HepG2 (cell line): ENCODE results near the gene AKAP1. TPM values are rescaled to one million over a fixed set of nuclear protein-coding genes. Genes with fewer than 3 reads are reported as not detected.

Source experiments
- ATAC-seq: fragments of 200-7000 bp; cut with Tn5 transposase; 3 replicates; pipeline ENCODE4 v1.9.1; 2020; ENCODE audit warnings: mild to moderate bottlenecking, moderate library complexity
- BruUV-seq: library from RNA; stranded (reverse); fragments of 400-500 nt; replicated peaks from 2 replicates; lab custom pipeline; 2021; lab: Mats Ljungman, UMichigan
- CTCF ChIA-PET: fragments of 300-600 bp; formaldehyde crosslinking; extraction: SDS; loops from one replicate; lab custom pipeline; 2021; ENCODE audit warnings: low total read pairs, inconsistent platforms, low intra/inter-chr PET ratio; lab: Yijun Ruan, JAX
- POLR2A ChIA-PET: fragments of 350-600 bp; sonication (Branson Sonifier 250); formaldehyde crosslinking; loops from one replicate; lab custom pipeline; 2020; ENCODE audit warnings: antibody characterized with exemption, inconsistent platforms; lab: Yijun Ruan, JAX
- DNase-seq: peaks from one replicate; pipeline ENCODE4 v3.0.0-alpha.2; 2015; ENCODE audit warnings: low spot score
- FAIRE-seq: peaks from 3 replicates; lab custom pipeline; 2011; peaks lifted over from hg19 to GRCh38; lab: Jason Lieb, UNC
- H2AFZ ChIP-seq: one replicate; pipeline ENCODE4 v1.6.1; 2011; ENCODE audit warnings: low read length, inconsistent platforms
- H3K27ac ChIP-seq: fragments of 300-600 bp; 3 replicates; pipeline ENCODE4 v1.8.0; 2011; ENCODE audit warnings: mixed run types, mild to moderate bottlenecking, mixed read lengths, low read length, inconsistent platforms; ENCODE audit not compliant: insufficient read depth; ENCODE audit errors: extremely low read length
- H3K27me3 ChIP-seq, 2 experiments: fragments of 200-600 bp in 1 of 2; 2 replicates in 1 of 2; 3 replicates in 1 of 2; pipeline versions ENCODE4 v1.6.0 to v1.8.0; 2011; ENCODE audit warnings: low read length in 2 of 2, mild to moderate bottlenecking in 2 of 2, moderate library complexity in 2 of 2, inconsistent platforms in 1 of 2; ENCODE audit not compliant: insufficient read depth in 2 of 2, control insufficient read depth in 1 of 2
- H3K36me3 ChIP-seq, 2 experiments: fragments of 200-600 bp in 1 of 2; replicated peaks in 1 of 2; 2 replicates in 1 of 2; 3 replicates in 1 of 2; pipeline versions ENCODE4 v1.5.1 to v1.8.0; 2011; ENCODE audit warnings: low read length in 2 of 2, inconsistent platforms in 1 of 2; ENCODE audit not compliant: insufficient read depth in 2 of 2, control insufficient read depth in 1 of 2
- H3K4me1 ChIP-seq: 2 replicates; pipeline ENCODE4 v1.5.1; 2012; ENCODE audit warnings: low read length, inconsistent platforms; ENCODE audit not compliant: insufficient read depth
- H3K4me2 ChIP-seq: 2 replicates; pipeline ENCODE4 v1.6.0; 2011; ENCODE audit warnings: low read depth, low read length, inconsistent platforms
- H3K4me3 ChIP-seq, 3 experiments: fragments of 200-600 bp in 1 of 3; sonication (generic), shearing (Covaris generic) in 1 of 3; replicated peaks in 1 of 3; 2 replicates each; pipeline ENCODE4 v1.5.1; 2011 to 2016; ENCODE audit warnings: low read length in 3 of 3, inconsistent platforms in 2 of 3, low read depth in 2 of 3, mild to moderate bottlenecking in 2 of 3, control low read depth in 1 of 3, mixed read lengths in 1 of 3; ENCODE audit not compliant: insufficient read depth in 1 of 3
- H3K79me2 ChIP-seq: one replicate; pipeline ENCODE4 v1.6.1; 2011; ENCODE audit warnings: low read length, inconsistent platforms; ENCODE audit not compliant: insufficient read depth
- H3K9ac ChIP-seq: 2 replicates; pipeline ENCODE4 v1.6.0; 2011; ENCODE audit warnings: mild to moderate bottlenecking, low read depth, low read length, inconsistent platforms; ENCODE audit not compliant: insufficient read depth
- H3K9me3 ChIP-seq: 2 replicates; pipeline ENCODE4 v1.5.1; 2012; ENCODE audit warnings: mild to moderate bottlenecking, low read length
- H4K20me1 ChIP-seq: 2 replicates; pipeline ENCODE4 v1.6.0; 2011; ENCODE audit warnings: inconsistent platforms, mild to moderate bottlenecking, low read length, moderate library complexity; ENCODE audit not compliant: insufficient read depth
- ARID4A ChIP-seq: sonication (generic); formaldehyde crosslinking; IDR thresholded peaks from 2 replicates; pipeline ENCODE4 v1.5.0; 2020; ENCODE audit warnings: mild to moderate bottlenecking, missing genetic modification reagents, borderline replicate concordance
- DZIP1 ChIP-seq: sonication (generic); formaldehyde crosslinking; IDR thresholded peaks from 2 replicates; pipeline ENCODE4 v1.5.0; 2020; ENCODE audit warnings: mild to moderate bottlenecking, missing genetic modification reagents
- FIP1L1 ChIP-seq: fragments of 200-400 bp; formaldehyde crosslinking; IDR thresholded peaks from 2 replicates; pipeline ENCODE4 v1.6.1; 2018; ENCODE audit warnings: low read depth, mild to moderate bottlenecking, low read length, moderate library complexity, borderline replicate concordance; ENCODE audit not compliant: insufficient read depth
- HMGXB4 ChIP-seq, 2 experiments: sonication (generic) in 1 of 2; formaldehyde crosslinking in 1 of 2; IDR thresholded peaks; 2 replicates each; pipeline versions ENCODE4 v1.4.0 to v1.6.1; 2018 to 2020; ENCODE audit warnings: missing genetic modification reagents in 2 of 2, borderline replicate concordance in 1 of 2, low read depth in 1 of 2, mild to moderate bottlenecking in 1 of 2, missing biosample characterization in 1 of 2
- KLF15 ChIP-seq: sonication (generic); formaldehyde crosslinking; IDR thresholded peaks from 2 replicates; pipeline ENCODE4 v1.8.1; 2023; ENCODE audit warnings: borderline replicate concordance, mild to moderate bottlenecking, inconsistent platforms, missing genetic modification reagents, mixed read lengths
- MIER2 ChIP-seq: IDR thresholded peaks from 2 replicates; pipeline ENCODE4 v1.6.1; 2016; ENCODE audit warnings: missing biosample characterization, missing genetic modification reagents
- ONECUT2 ChIP-seq: sonication (generic); formaldehyde crosslinking; IDR thresholded peaks from 2 replicates; pipeline ENCODE4 v1.4.0; 2020; ENCODE audit warnings: missing genetic modification reagents
- SIN3A ChIP-seq: IDR thresholded peaks from 2 replicates; pipeline ENCODE4 v1.6.1; 2011; ENCODE audit warnings: low read depth, mild to moderate bottlenecking, control low read depth, low read length, borderline replicate concordance
- THAP8 ChIP-seq: sonication (generic); formaldehyde crosslinking; IDR thresholded peaks from 2 replicates; pipeline ENCODE4 v1.5.1; 2020; ENCODE audit warnings: missing genetic modification reagents, mild to moderate bottlenecking, borderline replicate concordance
- ZKSCAN5 ChIP-seq: sonication (generic); formaldehyde crosslinking; IDR thresholded peaks from 2 replicates; pipeline ENCODE4 v1.5.1; 2020; ENCODE audit warnings: mild to moderate bottlenecking, missing genetic modification reagents
- ZNF331 ChIP-seq: sonication (generic); formaldehyde crosslinking; IDR thresholded peaks from 2 replicates; pipeline ENCODE4 v1.4.0; 2020; ENCODE audit warnings: missing genetic modification reagents
- ZNF513 ChIP-seq: sonication (generic); formaldehyde crosslinking; conservative IDR thresholded peaks from 2 replicates; pipeline ENCODE4 v1.5.0; 2020; ENCODE audit warnings: missing genetic modification reagents
- ZNF737 ChIP-seq: sonication (generic); formaldehyde crosslinking; IDR thresholded peaks from 2 replicates; pipeline ENCODE4 v1.5.0; 2020; ENCODE audit warnings: missing genetic modification reagents, mild to moderate bottlenecking, borderline replicate concordance
- WGBS: methylation state at CpG from one replicate; pipeline ENCODE4 v1.1.6; 2017; ENCODE audit warnings: low lambda C conversion rate; 5-methylcytosine and 5-hydroxymethylcytosine counted together
- in situ Hi-C: cut with HindIII; loops from 2 replicates; pipeline ENCODE4 v1.10.0; 2017; ENCODE audit warnings: low pct_unique_long_range_greater_than_20kb; ENCODE audit not compliant: extremely low pct_ligation_motif_present
- intact Hi-C: fragments of 100-400 bp; cut with micrococcal nuclease; formaldehyde crosslinking; loops from one replicate; pipeline ENCODE4 v1.10.0; 2022; ENCODE audit not compliant: unreplicated experiment
- polyA plus RNA-seq, 8 experiments: library from polyadenylated mRNA; depleted of rRNA in 3 of 8; stranded (reverse) in 7 of 8; unstranded in 1 of 8; fragments of >200 nt; fragmentation: Illumina TruSeq in 4 of 8; extraction: Trizol in 4 of 8; gene quantifications; 2 replicates each; pipeline versions ENCODE4 v1.2.1 to v1.2.3, GENCODE V29; 2011 to 2016; ENCODE audit warnings: low read depth in 4 of 8, missing spikeins in 1 of 8, mixed read lengths in 1 of 8; ENCODE audit not compliant: insufficient read depth in 1 of 8
- total RNA-seq, 5 experiments: library from RNA; depleted of rRNA; stranded (reverse); fragments of >200 nt; fragmentation: Illumina TruSeq; extraction: Trizol; gene quantifications; 2 replicates each; pipeline ENCODE4 v1.2.3, GENCODE V29; 2016; ENCODE audit warnings: low read depth in 1 of 5

AKAP1 gene
- total and polyA plus RNA-seq, 2 of the 13 experiments (the other 11 are each of a cell fraction or from before 2014, with no cell fraction given): 101 to 131 TPM

- ATAC-seq: no peak
- ChIA-PET POLR2A (no interaction called here), CTCF (no interaction called here)
- no peak overlapping the region for H2AFZ ChIP-seq
- H3K27me3 ChIP-seq: peaks cover 1 to 10% of the 10 kb centered on the region in 2 experiments; a peak in 3 of 5 replicates
- H3K4me3 ChIP-seq: no peak overlapping the region
- no TSS peak for BruUV-seq
- intact Hi-C loops: no loop called here
- no peaks in the 10 kb centered on the region for H3K36me3 ChIP-seq
- no peaks in the 10 kb centered on the region for H3K79me2 ChIP-seq
- in situ Hi-C loops: no loop called here
- H3K9me3 ChIP-seq: no peaks in the 10 kb centered on the region
- no peaks in the 10 kb centered on the region for H4K20me1 ChIP-seq
- no peak for FAIRE-seq
- no peak overlapping the region for H3K4me2 ChIP-seq
- no peak for DNase-seq
- H3K4me1 ChIP-seq: peaks cover 16% of the 10 kb centered on the region
- H3K9ac ChIP-seq: no peak overlapping the region
- H3K27ac ChIP-seq: no peak overlapping the region
- WGBS: 72% methylated on average over 2 of the region's 2 CpGs
- no peak for TF ChIP-seq ZNF737 (CRISPR knock-in tag)
- no peak for TF ChIP-seq ARID4A (CRISPR knock-in tag)
- TF ChIP-seq FIP1L1: no peak
- TF ChIP-seq ZNF331 (CRISPR knock-in tag): no peak
- TF ChIP-seq DZIP1 (CRISPR knock-in tag): no peak
- no peak for TF ChIP-seq KLF15 (CRISPR knock-in tag)
- TF ChIP-seq SIN3A: no peak
- no peak for TF ChIP-seq ZNF513 (CRISPR knock-in tag)
- no peak for TF ChIP-seq MIER2 (CRISPR knock-in tag)
- no peak for TF ChIP-seq ZKSCAN5 (CRISPR knock-in tag)
- TF ChIP-seq ONECUT2 (CRISPR knock-in tag): no peak
- TF ChIP-seq THAP8 (CRISPR knock-in tag): no peak
- TF ChIP-seq HMGXB4 (CRISPR knock-in tag; IDR thresholded peaks at IDR 0.05; ENCODE audit: borderline replicate concordance in 1 of 2, low read depth in 1 of 2): no peak
Observed at GRCh38 chr17:57040571-57040970, 44.5 kb upstream of the AKAP1 start.
